ENCODE measurements around the gene CDKN2AIPNL.
"Not testable (repeated sequence)": the region's sequence is repeated elsewhere in the genome, so short reads cannot be mapped to it uniquely, and the experiment has no call there.

CDKN2AIPNL gene

DNA sequence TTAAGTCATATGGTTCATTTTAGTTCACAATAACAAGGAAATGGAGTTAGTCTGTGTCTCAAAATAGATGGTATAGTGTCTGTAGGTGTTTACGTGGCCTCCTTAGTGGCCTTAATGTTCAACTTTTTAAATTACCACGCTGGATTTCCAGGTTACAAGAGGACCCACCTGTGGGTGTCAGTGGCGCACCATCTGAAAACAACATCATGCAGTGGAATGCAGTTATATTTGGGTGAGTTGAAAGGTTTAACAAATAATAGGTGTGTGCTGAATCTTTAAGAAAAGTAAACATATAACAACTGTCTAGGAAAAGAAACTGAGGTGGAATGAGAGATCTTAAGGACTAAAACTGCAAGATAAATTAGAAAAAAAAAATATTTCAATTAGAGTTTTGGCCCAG is 37.4 kb downstream of the CDKN2AIPNL start:
- no peak for TF ChIP-seq EZH2phosphoT487 (IDR thresholded peaks at IDR 0.05; ENCODE audit: borderline replicate concordance)
- TF ChIP-seq, protein P1, sequence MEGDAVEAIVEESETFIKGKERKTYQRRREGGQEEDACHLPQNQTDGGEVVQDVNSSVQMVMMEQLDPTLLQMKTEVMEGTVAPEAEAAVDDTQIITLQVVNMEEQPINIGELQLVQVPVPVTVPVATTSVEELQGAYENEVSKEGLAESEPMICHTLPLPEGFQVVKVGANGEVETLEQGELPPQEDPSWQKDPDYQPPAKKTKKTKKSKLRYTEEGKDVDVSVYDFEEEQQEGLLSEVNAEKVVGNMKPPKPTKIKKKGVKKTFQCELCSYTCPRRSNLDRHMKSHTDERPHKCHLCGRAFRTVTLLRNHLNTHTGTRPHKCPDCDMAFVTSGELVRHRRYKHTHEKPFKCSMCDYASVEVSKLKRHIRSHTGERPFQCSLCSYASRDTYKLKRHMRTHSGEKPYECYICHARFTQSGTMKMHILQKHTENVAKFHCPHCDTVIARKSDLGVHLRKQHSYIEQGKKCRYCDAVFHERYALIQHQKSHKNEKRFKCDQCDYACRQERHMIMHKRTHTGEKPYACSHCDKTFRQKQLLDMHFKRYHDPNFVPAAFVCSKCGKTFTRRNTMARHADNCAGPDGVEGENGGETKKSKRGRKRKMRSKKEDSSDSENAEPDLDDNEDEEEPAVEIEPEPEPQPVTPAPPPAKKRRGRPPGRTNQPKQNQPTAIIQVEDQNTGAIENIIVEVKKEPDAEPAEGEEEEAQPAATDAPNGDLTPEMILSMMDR (conservative IDR thresholded peaks at IDR 0.05; ENCODE audit: low read length): no peak; the same call in 1 of the 2 replicates
- H2AFZ ChIP-seq (ENCODE audit: low read length): no peak overlapping the region
- peaks cover 5% of the 10 kb centered on the region; the same call in 1 of the 2 replicates for H3K36me3 ChIP-seq (ENCODE audit: insufficient read depth, low read length)
- no peaks in the 10 kb centered on the region for H3F3A ChIP-seq (ENCODE audit: low read depth)
- no peak overlapping the region for H3K9ac ChIP-seq (ENCODE audit: low read depth, low read length, poor library complexity, severe bottlenecking)
- no peaks in the 10 kb centered on the region for H3K9me3 ChIP-seq (ENCODE audit: insufficient read depth, low read depth, low read length)
- H3K9me2 ChIP-seq (replicated peaks; ENCODE audit: low read depth, low read length): no peaks in the 10 kb centered on the region
- H4K20me1 ChIP-seq (ENCODE audit: insufficient read depth, low read length, poor library complexity, severe bottlenecking): peaks cover 31% of the 10 kb centered on the region
- peaks cover 61% of the 10 kb centered on the region for H3K79me2 ChIP-seq (ENCODE audit: insufficient read depth, low read length)
- peak overlapping the region; percentile 37 for H3K4me2 ChIP-seq (ENCODE audit: low read depth, low read length, poor library complexity, severe bottlenecking)
- H3K4me3 ChIP-seq (ENCODE audit: low read length, poor library complexity, severe bottlenecking): no peak overlapping the region
- no peaks in the 10 kb centered on the region for H3K27me3 ChIP-seq (ENCODE audit: insufficient read depth, low read length, poor library complexity, severe bottlenecking)
- H3K4me1 ChIP-seq (ENCODE audit: insufficient read depth, low read length, poor library complexity, severe bottlenecking): peaks cover 10% of the 10 kb centered on the region

- H3K36me3 ChIP-seq (ENCODE audit: insufficient read depth, low read length); H3K9me2 ChIP-seq (replicated peaks; ENCODE audit: low read depth, low read length); H3F3A ChIP-seq (ENCODE audit: low read depth); H3K4me3 ChIP-seq (ENCODE audit: low read length, poor library complexity, severe bottlenecking); H3K9ac ChIP-seq (ENCODE audit: low read depth, low read length, poor library complexity, severe bottlenecking); H3K9me3 ChIP-seq (ENCODE audit: insufficient read depth, low read depth, low read length); H2AFZ ChIP-seq (ENCODE audit: low read length); H3K27me3 ChIP-seq (ENCODE audit: insufficient read depth, low read length, poor library complexity, severe bottlenecking); H3K4me1 ChIP-seq (ENCODE audit: insufficient read depth, low read length, poor library complexity, severe bottlenecking); H3K4me2 ChIP-seq (ENCODE audit: low read depth, low read length, poor library complexity, severe bottlenecking): not testable (repeated sequence)
- peaks cover 31% of the 10 kb centered on the region for H4K20me1 ChIP-seq (ENCODE audit: insufficient read depth, low read length, poor library complexity, severe bottlenecking)
- peaks cover 61% of the 10 kb centered on the region for H3K79me2 ChIP-seq (ENCODE audit: insufficient read depth, low read length)
These were observed 38.0 kb downstream of the CDKN2AIPNL start for GRCh38 chr5:134373633-134374032.

DNA sequence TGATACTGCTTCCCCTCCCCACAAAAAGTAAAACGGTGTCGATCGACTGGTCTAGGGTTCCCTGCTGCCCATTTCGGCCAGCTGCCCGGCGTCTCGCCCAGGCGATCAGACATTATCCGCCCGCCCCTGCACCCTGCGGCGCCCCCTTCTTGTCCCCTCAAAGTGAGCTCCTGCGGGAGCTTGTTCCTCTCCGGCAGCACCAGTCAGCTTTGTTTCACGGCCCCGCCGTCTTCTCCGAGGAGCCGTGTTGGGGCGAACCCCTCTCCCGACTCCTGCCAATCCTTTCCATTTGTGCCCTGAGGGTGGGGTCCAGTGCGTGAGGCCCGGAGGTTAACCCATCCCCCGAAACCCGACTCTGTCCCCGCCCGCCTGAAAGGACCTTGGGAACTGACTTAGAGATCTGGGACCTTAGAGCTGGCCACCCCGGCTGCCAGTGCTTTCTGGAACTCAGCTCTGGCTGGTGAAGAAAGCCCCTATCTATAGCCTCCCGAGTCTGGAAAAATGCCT is 39.8 kb downstream of the CDKN2AIPNL start:
- Histone ChIP-seq H3K9me2 (replicated peaks; ENCODE audit: low read depth, low read length) (no peaks in the 10 kb centered on the region), H3K4me3 (ENCODE audit: low read length, poor library complexity, severe bottlenecking) (peak overlapping the region; percentile 96), H3K4me1 (ENCODE audit: insufficient read depth, low read length, poor library complexity, severe bottlenecking) (peaks cover 10% of the 10 kb centered on the region), H3K79me2 (ENCODE audit: insufficient read depth, low read length) (peaks cover 51% of the 10 kb centered on the region), H3F3A (ENCODE audit: low read depth) (no peaks in the 10 kb centered on the region), H3K9ac (ENCODE audit: low read depth, low read length, poor library complexity, severe bottlenecking) (peak overlapping the region; percentile 90), H3K9me3 (ENCODE audit: insufficient read depth, low read depth, low read length) (no peaks in the 10 kb centered on the region), H3K27me3 (ENCODE audit: insufficient read depth, low read length, poor library complexity, severe bottlenecking) (no peaks in the 10 kb centered on the region), H3K4me2 (ENCODE audit: low read depth, low read length, poor library complexity, severe bottlenecking) (peak overlapping the region; percentile 75), H3K36me3 (ENCODE audit: insufficient read depth, low read length) (peaks cover 4% of the 10 kb centered on the region; the same call in 1 of the 2 replicates), H2AFZ (ENCODE audit: low read length) (peak overlapping the region; percentile 77), H4K20me1 (ENCODE audit: insufficient read depth, low read length, poor library complexity, severe bottlenecking) (peaks cover 31% of the 10 kb centered on the region)
- TF ChIP-seq EZH2phosphoT487 (IDR thresholded peaks at IDR 0.05; ENCODE audit: borderline replicate concordance): no peak
- TF ChIP-seq, protein P1 (conservative IDR thresholded peaks at IDR 0.05; ENCODE audit: low read length): no peak

Measured in Loucy (cell line).